Gastrocnemius medialis (tissue), 4 donors: ENCODE data around the gene THSD4. TPM values are rescaled to one million over a fixed set of nuclear protein-coding genes. Genes with fewer than 3 reads are reported as not detected.

Experiments used
- ATAC-seq, 2 donors: fragments of 150-250 bp; one replicate each; pipeline ENCODE4 v1.9.1; 2016
- DNase-seq, 2 donors: peaks; one replicate each; pipeline ENCODE4 v3.0.0-alpha.2; 2019
- H3K27ac ChIP-seq, 4 donors: fragments of 200-600 bp; sonication (generic); 1 replicate in 1 of 4; 2 replicates in 3 of 4; pipeline ENCODE4 v1.5.1; 2016 to 2018; ENCODE audit warnings: mild to moderate bottlenecking in 2 of 4, moderate library complexity in 1 of 4
- H3K27me3 ChIP-seq, 3 donors: fragments of 200-600 bp; sonication (generic) in 2 of 3; 1 replicate in 1 of 3; 2 replicates in 2 of 3; pipeline versions ENCODE4 v1.5.1 to v1.6.0; 2016 to 2019; ENCODE audit warnings: mild to moderate bottlenecking in 1 of 3, moderate library complexity in 1 of 3
- H3K36me3 ChIP-seq, 2 donors: fragments of 200-600 bp; sonication (generic) in 1 of 2; one replicate each; pipeline ENCODE4 v1.5.1; 2017 to 2018
- H3K4me1 ChIP-seq, 2 donors: fragments of 200-600 bp; sonication (generic) in 1 of 2; one replicate each; pipeline ENCODE4 v1.5.1; 2016 to 2017; ENCODE audit warnings: mild to moderate bottlenecking in 2 of 2
- H3K4me3 ChIP-seq, 4 donors: fragments of 200-600 bp; sonication (generic) in 3 of 4; 1 replicate in 1 of 4; 2 replicates in 3 of 4; pipeline ENCODE4 v1.5.1; 2016 to 2019; ENCODE audit warnings: mild to moderate bottlenecking in 2 of 4
- H3K9me3 ChIP-seq, 3 donors: fragments of 200-600 bp; sonication (generic) in 2 of 3; 1 replicate in 1 of 3; 2 replicates in 2 of 3; pipeline ENCODE4 v1.5.1; 2016 to 2019
- POLR2A ChIP-seq, 2 donors: fragments of 450-650 bp; IDR thresholded peaks; one replicate each; pipeline ENCODE4 v1.6.1; 2017; ENCODE audit warnings: antibody characterized with exemption in 2 of 2, mild to moderate bottlenecking in 2 of 2, moderate library complexity in 2 of 2
- in situ Hi-C, 4 donors: fragments of 200-750 bp; cut with MboI; loops; one replicate each; pipeline versions ENCODE4 v1.15.0 to v1.8.0; 2017; ENCODE audit warnings: low sequenced_read_pairs in 4 of 4
- intact Hi-C: fragments of 100-400 bp; cut with DNase I; formaldehyde crosslinking; loops from one replicate; pipeline ENCODE4 v1.15.1; 2023; ENCODE audit warnings: low total_unique reads
- total RNA-seq, 4 donors: library from RNA; depleted of rRNA; stranded (reverse); fragments of >200 nt; gene quantifications; one replicate each; pipeline versions ENCODE4 v1.1.0 to v1.2.3, GENCODE V29; 2016
- TF ChIP-seq, protein P1 (sequence below), 5 experiments: fragments of 450-650 bp in 3 of 5; fragments of 200-600 bp in 2 of 5; sonication (generic) in 2 of 5; IDR thresholded peaks in 4 of 5; conservative IDR thresholded peaks in 1 of 5; 1 replicate in 4 of 5; 2 replicates in 1 of 5; pipeline ENCODE4 v1.5.1; 2016 to 2019; ENCODE audit warnings: antibody characterized with exemption in 5 of 5, mild to moderate bottlenecking in 3 of 5, moderate library complexity in 3 of 5

The THSD4 gene
- total RNA-seq, 4 donors from 2014 or later, result 0.35 to 3.1 (median 0.60) TPM

DNA sequence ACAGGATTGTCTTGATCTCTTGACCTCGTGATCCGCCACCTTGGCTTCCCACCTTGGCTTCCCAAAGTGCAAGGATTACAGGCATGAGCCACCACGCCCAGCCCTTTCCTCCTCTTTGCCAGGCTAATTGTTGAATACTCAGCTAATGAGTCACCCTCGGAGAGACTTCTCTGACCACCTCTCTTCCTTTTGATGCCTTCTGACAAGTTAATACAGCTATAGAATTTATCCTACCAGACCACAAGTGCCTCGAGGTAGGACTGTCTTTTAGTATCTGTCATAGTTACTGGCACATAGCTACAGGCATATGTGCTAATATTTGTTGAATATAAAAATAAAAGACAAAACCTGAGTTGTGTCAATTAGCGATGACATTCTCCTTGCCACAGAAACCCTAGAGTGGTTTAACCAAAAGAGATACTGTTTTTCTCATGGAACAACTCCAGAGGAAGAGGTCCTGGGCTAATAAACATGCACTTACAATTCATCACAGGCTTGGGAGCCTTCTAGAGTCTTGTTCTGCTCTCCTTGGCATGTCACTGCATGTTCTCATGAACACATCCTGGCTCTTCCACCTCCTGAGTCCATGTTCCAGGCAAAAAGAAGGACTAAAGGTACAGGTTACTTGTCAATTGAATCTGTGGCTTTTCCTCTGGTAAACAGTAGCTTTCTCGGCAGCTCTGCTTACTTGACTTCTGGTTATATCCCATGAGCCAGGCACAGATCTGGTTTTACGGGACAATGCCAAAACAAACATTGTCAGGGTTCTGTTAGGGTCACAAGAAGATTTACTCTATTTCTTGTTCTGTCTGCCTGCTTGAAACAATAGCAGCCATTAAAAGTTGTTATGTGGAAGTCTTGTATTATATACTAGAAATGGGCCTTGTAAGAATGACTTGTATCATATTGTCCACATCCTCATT lies 332.3 kb downstream of the THSD4 start:
- no peak for TF ChIP-seq POLR2A (IDR thresholded peaks at IDR 0.05)
- TF ChIP-seq, protein P1, sequence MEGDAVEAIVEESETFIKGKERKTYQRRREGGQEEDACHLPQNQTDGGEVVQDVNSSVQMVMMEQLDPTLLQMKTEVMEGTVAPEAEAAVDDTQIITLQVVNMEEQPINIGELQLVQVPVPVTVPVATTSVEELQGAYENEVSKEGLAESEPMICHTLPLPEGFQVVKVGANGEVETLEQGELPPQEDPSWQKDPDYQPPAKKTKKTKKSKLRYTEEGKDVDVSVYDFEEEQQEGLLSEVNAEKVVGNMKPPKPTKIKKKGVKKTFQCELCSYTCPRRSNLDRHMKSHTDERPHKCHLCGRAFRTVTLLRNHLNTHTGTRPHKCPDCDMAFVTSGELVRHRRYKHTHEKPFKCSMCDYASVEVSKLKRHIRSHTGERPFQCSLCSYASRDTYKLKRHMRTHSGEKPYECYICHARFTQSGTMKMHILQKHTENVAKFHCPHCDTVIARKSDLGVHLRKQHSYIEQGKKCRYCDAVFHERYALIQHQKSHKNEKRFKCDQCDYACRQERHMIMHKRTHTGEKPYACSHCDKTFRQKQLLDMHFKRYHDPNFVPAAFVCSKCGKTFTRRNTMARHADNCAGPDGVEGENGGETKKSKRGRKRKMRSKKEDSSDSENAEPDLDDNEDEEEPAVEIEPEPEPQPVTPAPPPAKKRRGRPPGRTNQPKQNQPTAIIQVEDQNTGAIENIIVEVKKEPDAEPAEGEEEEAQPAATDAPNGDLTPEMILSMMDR (IDR thresholded peaks at IDR 0.05 in 4 of 5, conservative IDR thresholded peaks at IDR 0.05 in 1 of 5), result no peak
- ATAC-seq (no peak), DNase-seq (no peak)
- in situ Hi-C loops, result loop anchor here in 3 of 4 donors (5.0 to 10.0 kb wide), 5 partner anchors 207 to 333 kb away; partner anchors contain the start of gene THSD4 (in 1 of the 3)
- no peak overlapping the region for H3K4me3 ChIP-seq
- H3K36me3 ChIP-seq, result no peaks in the 10 kb centered on the region
- H3K27ac ChIP-seq, result no peak overlapping the region
- no peaks in the 10 kb centered on the region for H3K9me3 ChIP-seq
- peaks cover 6 to 11% of the 10 kb centered on the region in 2 donors for H3K4me1 ChIP-seq
- no peaks in the 10 kb centered on the region for H3K27me3 ChIP-seq
- intact Hi-C loops, result loop anchor here (1.0 to 10.0 kb wide), 4 partner anchors 203 to 553 kb away; partner anchors contain the start of genes LRRC49 and THAP10

DNA sequence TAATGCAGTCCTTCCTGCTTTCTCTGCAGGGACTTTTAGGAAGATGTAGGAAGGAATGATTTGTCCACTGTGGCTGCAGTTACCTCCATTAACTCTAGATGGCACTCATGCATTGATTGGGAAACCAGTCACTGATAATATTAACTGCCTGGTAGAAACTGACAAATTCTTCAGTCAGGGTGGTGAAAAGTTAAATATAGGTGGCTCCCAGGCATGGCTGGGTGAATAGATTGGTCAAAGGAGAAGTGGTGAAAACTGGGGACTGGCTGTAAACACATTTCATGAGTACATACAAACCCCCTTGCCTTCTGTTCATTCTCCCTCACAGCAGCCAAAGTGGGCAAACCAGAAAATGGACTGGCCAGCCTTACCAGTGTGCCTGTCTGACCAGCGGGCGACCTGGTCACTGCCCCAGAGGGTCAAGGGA lies 333.4 kb downstream of the THSD4 start:
- in situ Hi-C loops, result loop anchor here in 3 of 4 donors (5.0 to 10.0 kb wide), 5 partner anchors 206 to 334 kb away; partner anchors contain the start of gene THSD4 (in 1 of the 3)
- Histone ChIP-seq H3K27ac (peak overlapping the region in 1 of 4 donors; percentile 63), H3K9me3 (no peaks in the 10 kb centered on the region), H3K4me1 (peaks cover 6 to 11% of the 10 kb centered on the region in 2 donors), H3K27me3 (no peaks in the 10 kb centered on the region), H3K36me3 (no peaks in the 10 kb centered on the region), H3K4me3 (no peak overlapping the region)
- TF ChIP-seq, protein P1 (IDR thresholded peaks at IDR 0.05 in 4 of 5, conservative IDR thresholded peaks at IDR 0.05 in 1 of 5), result peak; percentile 75 to 91 (median 84)
- TF ChIP-seq POLR2A (IDR thresholded peaks at IDR 0.05), result no peak
- peak in 1 of 2 donors; percentile 6 for DNase-seq
- peak; percentile 64 to 68 for ATAC-seq
- intact Hi-C loops, result loop anchor here (1.0 to 10.0 kb wide), 3 partner anchors 202 to 554 kb away; partner anchors contain the start of genes LRRC49 and THAP10

DNA sequence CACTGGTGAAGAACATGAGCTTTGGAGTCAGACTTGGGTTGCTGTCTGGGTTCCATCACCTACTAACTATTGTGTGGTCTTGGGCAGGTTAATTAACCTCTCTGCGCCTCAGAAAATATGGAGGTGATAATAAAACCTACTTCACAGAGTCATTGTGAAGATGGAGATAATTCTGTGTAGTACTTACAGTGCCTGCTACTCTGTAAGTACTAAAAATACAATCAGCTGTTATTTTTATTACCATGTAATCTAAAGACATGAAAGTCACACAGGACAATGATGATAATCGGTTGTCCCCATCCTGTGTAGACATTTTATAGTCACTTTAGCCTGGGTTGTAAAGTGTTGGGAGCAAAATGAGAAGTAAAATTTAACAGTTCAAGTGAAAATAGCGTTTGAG lies 334.1 kb downstream of the THSD4 start:
- DNase-seq (no peak), ATAC-seq (no peak)
- no peaks in the 10 kb centered on the region for H3K9me3 ChIP-seq
- no peaks in the 10 kb centered on the region for H3K27me3 ChIP-seq
- H3K4me3 ChIP-seq, result no peak overlapping the region
- no peak for TF ChIP-seq POLR2A (IDR thresholded peaks at IDR 0.05)
- TF ChIP-seq, protein P1 (IDR thresholded peaks at IDR 0.05 in 4 of 5, conservative IDR thresholded peaks at IDR 0.05 in 1 of 5), result no peak
- peaks cover 6 to 11% of the 10 kb centered on the region in 2 donors for H3K4me1 ChIP-seq
- no peaks in the 10 kb centered on the region for H3K36me3 ChIP-seq
- peak overlapping the region in 1 of 4 donors; percentile 63 for H3K27ac ChIP-seq
- intact Hi-C loops (loop anchor here (2.0 to 10.0 kb wide), 2 partner anchors 201 to 555 kb away; partner anchors contain the start of genes LRRC49 and THAP10), in situ Hi-C loops (loop anchor here in 3 of 4 donors (5.0 to 10.0 kb wide), 5 partner anchors 205 to 335 kb away; partner anchors contain the start of gene THSD4 (in 1 of the 3))

DNA sequence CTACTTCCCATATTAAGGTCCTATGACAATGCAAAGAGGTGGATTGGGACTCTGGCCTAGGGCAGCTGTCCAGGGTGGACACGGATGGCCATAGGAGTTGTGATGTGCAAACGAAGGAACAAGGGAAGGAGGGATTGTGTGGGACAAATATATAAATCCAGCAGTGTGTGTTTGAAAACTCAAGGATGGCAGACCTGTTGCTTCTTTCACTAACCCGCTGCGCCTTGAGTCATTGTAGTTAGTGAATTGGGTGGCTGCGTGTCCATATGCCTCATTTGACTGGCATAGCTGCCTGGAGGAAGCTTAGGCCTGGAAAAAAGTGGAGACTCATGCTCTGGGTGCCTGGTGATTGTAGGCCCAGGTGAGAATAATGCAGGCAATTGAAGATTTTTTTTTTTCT lies 334.7 kb downstream of the THSD4 start:
- DNase-seq, result no peak
- in situ Hi-C loops, result loop anchor here (5.0 to 25.0 kb wide), 6 partner anchors 205 to 712 kb away; partner anchors contain the start of gene THSD4 (in 1 of the 4)
- H3K4me1 ChIP-seq, result peaks cover 9 to 16% of the 10 kb centered on the region in 2 donors

More for the DNA sequence above, 334.7 kb downstream of the THSD4 start:
- peak overlapping the region in 1 of 4 donors; percentile 63 for H3K27ac ChIP-seq
- H3K9me3 ChIP-seq, result no peaks in the 10 kb centered on the region
- H3K4me3 ChIP-seq, result no peak overlapping the region
- TF ChIP-seq, protein P1 (IDR thresholded peaks at IDR 0.05 in 4 of 5, conservative IDR thresholded peaks at IDR 0.05 in 1 of 5), result no peak
- TF ChIP-seq POLR2A (IDR thresholded peaks at IDR 0.05), result no peak
- intact Hi-C loops, result loop anchor here (2.0 to 10.0 kb wide), 2 partner anchors 201 to 555 kb away; partner anchors contain the start of genes LRRC49 and THAP10
- H3K27me3 ChIP-seq, result no peaks in the 10 kb centered on the region
- no peaks in the 10 kb centered on the region for H3K36me3 ChIP-seq
- no peak for ATAC-seq
